ENCODE measurements around the gene CCDC51.

CCDC51 gene

GRCh38 chr3:48419149-48419548 is 20.8 kb downstream of the CCDC51 start:
- DNase-seq (ENCODE audit: low spot score): no peak

GRCh38 chr3:48418651-48419050 is 21.3 kb downstream of the CCDC51 start:
- DNase-seq (ENCODE audit: low spot score): no peak

GRCh38 chr3:48418140-48418539 is 21.8 kb downstream of the CCDC51 start:
- no peak for DNase-seq (ENCODE audit: low spot score)

- DNase-seq (ENCODE audit: low spot score): no peak
Observed at GRCh38 chr3:48417529-48418108, 22.3 kb downstream of the CCDC51 start.

- no peak for DNase-seq (ENCODE audit: low spot score)
Observed at GRCh38 chr3:48416546-48416945, 23.4 kb downstream of the CCDC51 start.

GRCh38 chr3:48416091-48416505 is 23.8 kb downstream of the CCDC51 start:
- DNase-seq (ENCODE audit: low spot score): no peak

GRCh38 chr3:48415251-48415953 is 24.5 kb downstream of the CCDC51 start:
- DNase-seq (ENCODE audit: low spot score): no peak

- DNase-seq (ENCODE audit: low spot score): no peak
Observed at GRCh38 chr3:48414376-48415250, 25.3 kb downstream of the CCDC51 start.

- no peak for DNase-seq (ENCODE audit: low spot score)
Observed at GRCh38 chr3:48413611-48414010, 26.3 kb downstream of the CCDC51 start.

- no peak for DNase-seq (ENCODE audit: low spot score)
Observed at GRCh38 chr3:48413086-48413485, 26.8 kb downstream of the CCDC51 start.

- no peak for DNase-seq (ENCODE audit: low spot score)
Observed at GRCh38 chr3:48412375-48413001, 27.4 kb downstream of the CCDC51 start.

- no peak for DNase-seq (ENCODE audit: low spot score)
Observed at GRCh38 chr3:48411606-48412374, 28.1 kb downstream of the CCDC51 start.

GRCh38 chr3:48411041-48411588 is 28.8 kb downstream of the CCDC51 start:
- no peak for DNase-seq (ENCODE audit: low spot score)

- no peak for DNase-seq (ENCODE audit: low spot score)
Observed at GRCh38 chr3:48410205-48411040, 29.5 kb downstream of the CCDC51 start.

GRCh38 chr3:48409291-48410201 is 30.4 kb downstream of the CCDC51 start:
- no peak for DNase-seq (ENCODE audit: low spot score)

- no peak for DNase-seq (ENCODE audit: low spot score)
Observed at GRCh38 chr3:48408823-48409281, 31.1 kb downstream of the CCDC51 start.

GRCh38 chr3:48407542-48408099 is 32.3 kb downstream of the CCDC51 start:
- no peak for DNase-seq (ENCODE audit: low spot score)

GRCh38 chr3:48406443-48407431 is 33.2 kb downstream of the CCDC51 start:
- DNase-seq (ENCODE audit: low spot score): no peak

Measured in pons (tissue), 1 donor.